Effector CD8-positive, alpha-beta T cell (primary cell): Measurements from ENCODE around the gene LHB.

ENCODE experiments used
- DNase-seq: peaks from one replicate; lab custom pipeline; 2025; lab: John Stamatoyannopoulos, UW

Gene LHB

GRCh38 chr19:49010453-49010852 is 6.4 kb downstream of the LHB start:
- DNase-seq, result no peak

DNA sequence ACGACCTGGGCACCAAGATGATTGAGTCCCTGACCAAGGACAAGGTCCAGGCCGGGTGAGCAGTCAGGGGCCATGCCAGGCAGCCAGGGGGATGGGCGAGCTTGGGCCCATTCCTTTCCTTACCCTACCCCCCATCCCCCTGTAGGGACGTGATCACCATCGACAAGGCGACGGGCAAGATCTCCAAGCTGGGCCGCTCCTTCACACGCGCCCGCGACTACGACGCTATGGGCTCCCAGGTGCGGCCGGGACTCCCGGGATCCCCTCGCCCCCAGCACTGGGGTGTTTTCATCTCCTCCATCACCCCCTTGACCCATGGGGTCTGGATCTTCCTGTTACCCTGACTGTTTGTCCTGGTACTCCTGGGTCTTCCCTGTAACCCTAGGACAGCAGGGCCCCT is 7.1 kb downstream of the LHB start:
- no peak for DNase-seq

- no peak for DNase-seq
These were observed 10.0 kb downstream of the LHB start for GRCh38 chr19:49006905-49007304.

- no peak for DNase-seq
These were observed 11.8 kb downstream of the LHB start for GRCh38 chr19:49004964-49005614.

DNA sequence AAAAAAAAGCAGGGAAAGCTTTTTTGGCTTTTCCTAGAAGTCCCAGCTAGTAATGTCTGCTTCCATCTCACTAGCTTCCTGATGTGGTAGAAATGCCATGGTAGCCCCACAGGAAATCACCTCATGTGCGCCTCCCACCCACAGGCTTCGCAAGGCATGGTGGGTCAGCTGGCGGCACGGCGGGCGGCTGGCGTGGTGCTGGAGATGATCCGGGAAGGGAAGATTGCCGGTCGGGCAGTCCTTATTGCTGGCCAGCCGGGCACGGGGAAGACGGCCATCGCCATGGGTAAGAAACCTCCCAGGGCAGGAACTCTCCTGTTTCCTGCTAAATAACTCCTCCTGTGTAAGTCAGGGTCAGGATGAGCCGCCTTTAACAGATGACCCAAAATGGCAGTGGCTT is 12.8 kb downstream of the LHB start:
- no peak for DNase-seq

DNA sequence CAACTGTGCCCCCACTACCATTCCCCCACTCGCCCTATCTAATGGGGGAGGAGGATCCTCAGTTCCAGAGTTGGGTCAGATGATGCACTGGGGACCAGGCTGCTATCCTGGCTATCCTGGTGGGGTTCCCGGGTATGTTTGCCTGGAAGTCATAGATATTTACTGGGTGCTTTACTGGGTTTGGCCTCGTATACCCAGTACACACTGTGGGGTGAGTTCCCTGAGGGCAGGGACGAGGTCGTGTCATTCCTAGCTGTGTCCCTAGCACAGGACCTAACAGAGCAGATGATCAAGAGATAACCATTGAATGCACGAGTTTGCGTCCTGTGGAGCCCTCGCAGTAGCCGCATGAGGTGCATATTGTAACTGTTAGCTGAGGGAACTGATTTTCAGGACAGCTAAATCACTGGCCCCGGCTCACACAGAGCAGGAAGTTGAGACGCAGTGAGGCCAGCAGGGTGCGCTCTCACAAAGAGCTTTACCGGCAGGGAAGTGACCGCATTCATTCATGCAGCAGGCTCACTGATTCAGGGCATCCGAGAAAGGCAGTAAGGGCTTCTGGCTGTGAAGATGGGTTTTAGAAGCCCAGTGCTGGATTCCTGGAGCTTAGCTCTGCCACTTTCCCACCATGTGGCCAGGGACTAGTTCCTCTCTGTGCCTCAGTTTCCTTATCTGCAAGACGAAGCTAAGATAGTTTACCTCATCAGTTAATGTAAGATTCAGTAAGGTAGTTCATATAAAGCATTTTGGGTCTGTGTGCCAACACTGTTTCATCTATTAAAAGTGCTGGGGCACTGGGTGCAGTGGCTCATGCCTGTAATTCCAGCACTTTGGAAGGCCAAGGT is 17.2 kb downstream of the LHB start:
- peak; percentile 18 for DNase-seq

DNA sequence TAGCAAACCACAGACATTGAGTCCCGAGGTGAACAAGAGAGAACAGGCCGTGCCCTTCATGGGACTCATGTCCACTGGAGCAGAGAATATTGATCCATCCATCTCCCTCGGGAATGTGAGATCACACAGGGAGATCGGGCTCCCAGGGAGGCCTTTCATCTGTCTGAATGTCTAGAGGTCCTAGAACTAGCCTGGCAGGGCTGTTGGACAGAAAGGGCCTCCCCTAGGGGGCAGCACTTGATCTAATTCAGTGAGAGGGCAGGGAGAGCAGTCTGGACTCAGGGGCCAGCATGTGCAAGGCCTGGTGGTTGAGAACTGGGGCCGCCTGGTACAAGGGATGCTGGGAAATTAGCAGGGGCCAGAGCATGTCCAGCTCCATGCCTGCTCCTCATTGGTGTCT is 18.9 kb downstream of the LHB start:
- peak; percentile 16 for DNase-seq

- DNase-seq, result no peak
These were observed 22.9 kb downstream of the LHB start for GRCh38 chr19:48994035-48994386.

DNA sequence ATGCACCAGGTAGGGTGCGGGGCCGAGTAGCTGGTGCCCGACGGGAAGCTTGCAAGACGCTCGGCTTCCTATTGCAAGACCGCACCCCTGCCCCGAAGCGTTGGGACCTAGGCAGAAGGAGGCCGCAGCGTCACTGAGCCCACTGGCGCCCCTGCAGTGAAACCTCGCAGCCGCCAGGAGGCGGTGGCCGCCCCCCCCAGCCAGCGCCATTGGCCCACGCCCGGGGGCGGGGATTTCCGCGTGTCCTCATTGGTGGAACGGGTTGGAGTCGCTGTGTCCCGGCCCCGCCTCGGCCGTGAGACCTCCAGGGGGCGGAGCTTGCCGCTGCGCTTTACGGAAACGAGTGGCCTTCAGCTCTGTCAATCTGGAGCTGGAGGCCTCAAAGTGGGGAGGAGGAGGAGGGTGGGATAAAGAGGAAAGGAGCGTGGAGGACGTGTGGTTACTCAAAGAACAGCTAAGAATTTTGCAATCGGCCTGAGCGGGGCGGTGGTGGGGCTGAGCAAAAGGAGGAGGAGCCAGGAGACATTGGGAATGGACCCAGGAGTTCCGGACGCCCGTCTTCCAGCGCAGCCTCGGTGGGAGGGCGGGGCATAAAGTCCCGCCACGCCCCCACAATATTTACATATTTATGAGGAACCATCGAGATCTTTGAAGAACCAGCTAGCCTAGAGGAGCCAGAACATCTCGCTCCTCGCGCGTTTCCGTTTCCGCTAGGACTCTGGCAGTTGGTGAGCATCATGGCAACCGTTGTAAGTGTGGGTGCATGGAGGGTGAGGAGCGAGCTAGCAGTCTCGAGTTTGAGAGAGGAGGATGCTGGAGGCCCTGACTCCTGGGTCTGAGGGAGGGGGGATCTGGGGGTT is 23.5 kb downstream of the LHB start, which contains the start of the genes GYS1 and RUVBL2:
GYS1 (minus strand) TSS at position 135 of the 860 bp plus-strand sequence. CDS start 197 bp downstream, outside the sequence.
RUVBL2 (plus strand) TSS at position 713 of the 860 bp plus-strand sequence; CDS start at position 738, 25 bp downstream.
- DNase-seq, result peak; percentile 98

GRCh38 chr19:48992581-48993174 is 24.2 kb downstream of the LHB start:
- DNase-seq, result no peak

DNA sequence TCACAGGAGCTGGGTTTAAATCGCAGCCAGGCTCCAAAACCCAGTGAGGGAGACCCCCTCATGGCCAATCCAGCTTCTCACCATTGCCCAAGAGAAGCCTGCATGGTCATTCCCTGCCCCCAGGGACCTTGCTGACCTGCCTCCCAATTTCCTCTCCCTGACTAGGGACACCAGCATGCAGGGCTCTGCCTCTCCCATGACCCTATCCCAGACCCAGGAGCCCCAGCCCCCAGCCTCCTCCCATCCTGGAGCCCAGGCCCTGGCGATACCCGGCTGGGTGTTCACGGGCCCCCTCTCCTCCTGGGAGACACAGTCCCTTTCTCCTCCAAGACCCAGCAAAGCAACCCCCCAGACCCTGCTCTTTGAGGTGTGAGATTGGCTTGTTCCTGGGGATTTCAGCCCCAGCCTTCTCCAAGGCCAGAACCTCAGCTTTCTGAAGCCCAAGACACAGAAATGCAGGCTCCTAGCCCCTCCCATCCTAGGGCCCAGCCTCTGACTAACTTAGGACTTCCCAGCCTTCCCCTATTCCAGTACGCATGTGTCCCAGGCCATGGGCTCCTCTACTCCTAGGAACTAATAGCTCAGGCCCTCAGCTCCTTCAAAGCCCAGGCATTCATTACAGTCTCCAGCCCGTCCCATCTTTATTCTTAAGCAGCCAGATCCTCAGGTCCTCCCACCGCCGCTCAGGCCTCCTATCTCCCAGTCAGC is 24.9 kb downstream of the LHB start:
- DNase-seq, result no peak

DNA sequence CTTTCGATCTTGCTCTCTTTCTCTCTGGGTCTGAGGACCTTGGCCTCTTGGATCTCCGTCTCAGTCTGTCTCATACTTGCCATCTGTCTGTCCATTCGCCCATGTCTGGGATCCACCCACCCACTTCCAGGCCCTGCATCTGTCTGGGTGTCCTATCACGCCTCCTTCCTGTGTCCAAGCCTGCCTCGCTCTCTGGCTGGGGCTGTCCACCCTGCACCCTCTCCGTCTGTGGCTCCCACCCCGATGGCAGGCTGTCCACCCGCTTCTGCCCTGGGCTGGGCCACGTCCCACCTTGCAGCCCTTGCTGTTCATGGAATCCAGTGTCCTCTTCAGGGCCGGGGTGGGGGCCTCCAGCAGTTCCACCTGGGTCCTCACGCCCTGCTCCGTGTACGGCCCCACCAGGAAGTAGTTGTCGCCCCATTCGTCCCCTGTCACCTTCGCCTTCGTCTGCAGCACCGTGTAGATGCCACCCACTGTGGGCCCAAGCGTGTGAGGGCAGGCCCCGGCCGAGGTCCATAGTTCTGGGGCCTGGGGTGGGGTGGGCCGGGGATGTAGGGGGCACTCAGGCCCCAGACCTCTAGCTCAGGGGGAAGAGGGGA is 25.8 kb downstream of the LHB start:
- no peak for DNase-seq

DNA sequence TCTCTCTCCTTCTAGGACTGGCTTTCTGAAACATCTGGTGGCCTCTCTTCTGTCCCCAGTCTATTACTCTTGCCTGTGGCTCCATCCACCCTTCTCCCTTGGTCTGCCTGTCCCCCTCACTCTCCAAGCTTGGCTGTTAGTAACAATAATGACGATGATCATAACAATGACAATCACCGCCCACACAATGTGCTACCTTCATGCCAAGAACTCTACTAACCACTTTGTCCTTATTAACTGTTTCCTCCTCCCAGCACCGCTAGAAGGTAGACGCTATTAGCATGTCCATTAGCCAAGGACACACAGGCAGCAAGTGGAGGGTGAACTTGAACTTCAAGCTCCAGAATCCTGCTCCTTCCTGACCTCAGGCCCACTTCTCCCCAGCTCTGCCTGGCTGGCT is 26.5 kb downstream of the LHB start:
- no peak for DNase-seq

- no peak for DNase-seq
These were observed 27.1 kb downstream of the LHB start for GRCh38 chr19:48989701-48990291.

DNA sequence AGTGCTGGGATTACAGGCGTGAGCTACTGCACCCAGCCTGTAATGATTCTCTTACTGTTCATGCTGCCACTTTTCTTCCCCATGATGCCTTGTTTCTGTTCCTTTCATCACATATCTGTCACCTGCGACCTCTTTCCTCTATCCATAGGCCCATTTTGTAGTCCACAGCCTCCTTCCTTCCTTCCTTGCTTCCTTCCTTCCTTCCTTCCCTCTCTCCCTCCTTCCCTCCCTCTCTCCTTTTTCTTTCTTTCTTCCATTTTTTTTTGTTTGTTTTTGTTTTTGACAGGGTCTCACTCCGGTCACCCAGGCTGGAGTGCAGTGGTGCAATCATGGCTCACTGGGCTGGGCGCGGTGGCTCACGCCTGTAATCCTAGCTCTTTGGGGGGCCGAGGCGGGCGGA is 28.0 kb downstream of the LHB start:
- DNase-seq, result no peak

GRCh38 chr19:48988286-48988685 is 28.6 kb downstream of the LHB start:
- no peak for DNase-seq

DNA sequence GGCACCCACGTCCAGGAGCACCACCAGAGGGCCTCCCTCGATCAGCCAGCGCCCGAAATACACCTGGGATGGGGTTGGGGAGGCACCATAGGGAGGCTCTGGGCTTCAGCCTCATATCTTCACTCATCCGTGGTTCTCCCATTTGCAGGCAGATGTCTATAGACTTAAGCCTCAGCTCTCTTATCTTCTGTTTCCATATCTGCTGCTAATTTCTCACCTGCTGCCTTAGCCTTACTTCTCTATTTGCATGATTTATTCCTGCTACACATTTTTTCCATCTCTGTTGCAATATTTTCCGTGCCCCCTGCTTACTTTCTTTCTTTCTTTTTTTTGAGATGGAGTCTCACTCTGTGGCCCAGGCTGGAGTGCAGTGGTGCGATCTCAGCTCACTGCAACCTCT is 29.6 kb downstream of the LHB start:
- no peak for DNase-seq

DNA sequence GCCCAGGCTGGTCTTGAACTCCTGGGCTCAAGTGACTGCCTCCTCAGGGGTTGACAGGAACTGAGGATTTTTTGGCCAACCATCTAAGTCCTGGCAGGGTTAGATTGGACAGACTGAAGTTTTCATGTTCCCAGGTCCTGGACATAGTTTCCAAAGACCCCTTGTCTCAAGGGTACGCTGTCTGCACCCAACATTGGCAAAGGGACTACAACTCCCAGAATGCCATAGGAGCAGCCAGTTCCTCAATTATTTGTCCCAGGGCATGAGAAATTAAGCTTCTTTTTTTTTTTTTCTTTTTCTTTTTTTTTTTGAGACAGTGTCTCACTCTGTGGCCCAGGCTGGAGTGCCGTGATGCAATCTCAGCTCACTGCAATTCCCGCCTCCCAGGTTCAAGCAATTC is 30.7 kb downstream of the LHB start:
- DNase-seq, result no peak

DNA sequence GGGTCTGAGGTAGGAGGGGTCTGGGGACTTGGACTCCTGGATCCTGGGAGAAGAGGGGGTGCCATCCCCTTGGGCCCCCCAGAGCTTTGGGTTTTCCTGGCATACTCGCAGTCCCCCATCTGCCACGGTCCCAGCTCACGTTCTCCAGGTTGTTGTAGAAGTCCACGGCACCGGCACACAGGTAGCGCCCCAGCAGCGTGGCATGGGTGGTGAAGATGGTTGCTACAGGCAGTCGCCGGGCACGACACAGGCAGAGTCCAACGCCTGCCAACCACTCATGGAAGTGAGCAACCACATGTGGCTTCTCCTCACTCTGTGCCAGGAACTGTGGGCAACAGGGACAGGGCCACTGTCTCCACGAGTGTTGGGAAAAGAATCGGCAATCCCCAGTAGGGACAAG is 31.2 kb downstream of the LHB start:
- DNase-seq, result no peak

DNA sequence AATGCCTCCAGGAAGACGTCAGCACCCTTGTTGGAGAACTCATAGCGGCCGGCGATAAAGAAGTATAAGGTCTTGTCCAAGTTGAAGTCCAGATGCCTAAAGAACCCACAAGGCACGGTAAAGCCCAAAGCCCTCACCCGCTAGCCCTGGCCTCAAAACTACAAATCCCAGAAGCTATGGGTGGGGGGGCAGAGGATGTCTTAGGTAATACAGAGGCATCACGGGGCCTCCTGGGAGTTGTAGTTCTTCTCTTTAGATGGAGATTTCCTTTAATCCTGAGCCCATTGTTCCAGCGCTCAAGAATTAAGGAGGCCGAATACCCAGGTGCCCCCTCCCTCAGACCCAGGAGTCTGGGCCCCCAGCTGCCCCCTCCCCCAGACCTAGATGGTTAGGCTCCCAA is 34.6 kb downstream of the LHB start:
- DNase-seq, result no peak

GRCh38 chr19:48977061-48977460 is 39.8 kb downstream of the LHB start:
- no peak for DNase-seq
